HG03064 (cell line): Measurements from ENCODE around the gene FAM222A.

ENCODE experiments used
- ATAC-seq: cut with Tn5 transposase; IDR thresholded peaks from one replicate; pipeline ENCODE4 v1.9.1; 2021; ENCODE audit warnings: low read depth; ENCODE audit not compliant: unreplicated experiment

Gene FAM222A

GRCh38 chr12:109793411-109793810, 79.8 kb downstream of the FAM222A start:
- ATAC-seq: no peak

GRCh38 chr12:109793826-109794501, 80.3 kb downstream of the FAM222A start:
- ATAC-seq: no peak

- ATAC-seq: no peak
These were observed 81.4 kb downstream of the FAM222A start for GRCh38 chr12:109795023-109795422.

- ATAC-seq: no peak
These were observed 82.4 kb downstream of the FAM222A start for GRCh38 chr12:109796057-109796456.

- ATAC-seq: no peak
These were observed 84.5 kb downstream of the FAM222A start for GRCh38 chr12:109797905-109798669.

GRCh38 chr12:109798691-109799090, 85.1 kb downstream of the FAM222A start:
- no peak for ATAC-seq

- no peak for ATAC-seq
These were observed 86.9 kb downstream of the FAM222A start for GRCh38 chr12:109800536-109800935.

GRCh38 chr12:109802828-109803227, 89.2 kb downstream of the FAM222A start:
- no peak for ATAC-seq

- ATAC-seq: no peak
These were observed 90.1 kb downstream of the FAM222A start for GRCh38 chr12:109803678-109804077.

- ATAC-seq: no peak
These were observed 91.5 kb downstream of the FAM222A start for GRCh38 chr12:109804820-109805761.

- ATAC-seq: no peak
These were observed 94.5 kb downstream of the FAM222A start for GRCh38 chr12:109807954-109808643.

GRCh38 chr12:109808876-109809646, 95.4 kb downstream of the FAM222A start:
- no peak for ATAC-seq

GRCh38 chr12:109810954-109811623, 97.5 kb downstream of the FAM222A start:
- ATAC-seq: no peak

- no peak for ATAC-seq
These were observed 98.0 kb downstream of the FAM222A start for GRCh38 chr12:109811624-109811995.

GRCh38 chr12:109813810-109814416, 100.3 kb downstream of the FAM222A start:
- no peak for ATAC-seq

- ATAC-seq: no peak
These were observed 101.0 kb downstream of the FAM222A start for GRCh38 chr12:109814600-109815150.

GRCh38 chr12:109815225-109815624, 101.6 kb downstream of the FAM222A start:
- no peak for ATAC-seq
